Measurements from ENCODE around the gene IL1RAPL1.

GRCh38 chrX:29653721-29654120 lies 1066.5 kb downstream of the IL1RAPL1 start:
- no peak for TF ChIP-seq GATA3 (IDR thresholded peaks at IDR 0.05; ENCODE audit: low read depth, low read length)
- TF ChIP-seq GATA2 (IDR thresholded peaks at IDR 0.05; ENCODE audit: low read depth, low read length): no peak
